IPS-NIHi11 (cell line): ENCODE measurements around the gene MEIS2.

Experiments used
- DNase-seq: peaks from one replicate; pipeline ENCODE4 v3.0.0; 2012; ENCODE audit warnings: mixed read lengths, low spot score

MEIS2 gene

DNA sequence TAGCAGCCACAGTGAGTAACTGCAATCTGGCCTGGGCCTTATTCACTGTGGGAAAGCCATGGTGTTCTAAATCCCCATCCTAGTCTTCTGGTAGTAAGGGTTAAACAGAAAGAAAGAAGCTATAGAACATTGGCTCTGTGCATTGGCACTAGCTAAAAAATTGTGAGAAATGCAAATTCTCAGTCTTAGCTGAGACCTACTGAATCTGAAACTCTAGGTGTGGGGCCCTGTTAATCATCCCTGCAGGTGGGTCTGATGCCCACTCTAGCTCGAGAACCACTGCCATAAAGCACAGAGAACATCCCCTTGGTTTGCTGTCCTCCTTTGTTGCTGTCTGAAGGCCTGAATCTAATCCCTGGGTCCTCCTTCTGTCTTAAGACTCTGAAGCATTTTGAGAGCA is 59.3 kb downstream of the MEIS2 start:
- DNase-seq, result no peak

DNA sequence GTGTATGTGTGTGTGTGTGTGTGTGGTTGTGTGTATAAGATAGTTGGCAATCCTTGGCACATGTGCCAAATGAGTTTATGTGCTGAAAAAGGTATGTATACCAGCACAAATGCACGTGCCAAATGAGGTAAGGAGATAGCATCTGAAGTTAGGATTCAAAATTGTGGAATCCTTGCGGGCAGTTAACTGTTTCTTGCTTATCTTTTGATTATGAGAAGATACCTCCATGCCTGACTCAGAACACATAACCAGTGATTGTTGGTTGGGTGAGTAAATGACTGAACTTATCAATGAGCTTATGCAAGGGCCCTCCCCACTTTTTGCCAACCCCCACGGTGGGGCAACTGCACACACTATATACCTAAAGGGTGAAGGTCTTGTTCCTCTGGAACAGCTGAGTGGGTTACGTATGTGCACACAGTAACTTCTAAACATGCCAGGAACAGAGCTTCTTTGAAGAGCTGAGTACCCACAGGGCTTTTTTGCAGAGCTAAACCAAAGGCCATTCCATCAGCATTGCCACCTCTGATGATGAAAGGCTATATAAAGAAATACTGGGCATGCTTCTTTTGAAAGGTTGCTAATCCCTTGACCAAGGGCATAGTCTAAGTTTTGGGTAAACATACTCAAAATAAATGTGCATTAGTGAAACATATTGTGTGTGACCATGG is 60.1 kb downstream of the MEIS2 start:
- no peak for DNase-seq

DNA sequence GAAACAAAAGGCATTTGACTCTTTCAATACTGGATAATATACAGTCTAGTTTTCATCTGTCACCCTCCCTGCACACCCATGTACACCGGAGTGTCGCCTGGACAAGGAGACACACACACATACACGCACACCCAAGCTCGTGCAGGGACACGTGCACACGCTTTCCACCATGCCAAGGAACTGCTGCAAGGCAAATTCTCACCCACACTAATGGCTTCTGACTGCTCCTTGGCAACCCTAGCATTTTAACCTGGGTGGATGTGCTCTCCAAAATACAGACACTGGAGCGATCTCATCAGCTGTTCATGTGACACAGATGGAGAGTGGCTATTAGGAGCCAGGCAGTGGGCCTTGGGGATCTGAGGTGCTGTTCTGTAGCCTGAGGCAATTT is 61.6 kb downstream of the MEIS2 start:
- no peak for DNase-seq

GRCh38 chr15:37037850-37038715 is 62.3 kb downstream of the MEIS2 start:
- no peak for DNase-seq

- no peak for DNase-seq
These were observed 63.2 kb downstream of the MEIS2 start for GRCh38 chr15:37037071-37037655.

DNA sequence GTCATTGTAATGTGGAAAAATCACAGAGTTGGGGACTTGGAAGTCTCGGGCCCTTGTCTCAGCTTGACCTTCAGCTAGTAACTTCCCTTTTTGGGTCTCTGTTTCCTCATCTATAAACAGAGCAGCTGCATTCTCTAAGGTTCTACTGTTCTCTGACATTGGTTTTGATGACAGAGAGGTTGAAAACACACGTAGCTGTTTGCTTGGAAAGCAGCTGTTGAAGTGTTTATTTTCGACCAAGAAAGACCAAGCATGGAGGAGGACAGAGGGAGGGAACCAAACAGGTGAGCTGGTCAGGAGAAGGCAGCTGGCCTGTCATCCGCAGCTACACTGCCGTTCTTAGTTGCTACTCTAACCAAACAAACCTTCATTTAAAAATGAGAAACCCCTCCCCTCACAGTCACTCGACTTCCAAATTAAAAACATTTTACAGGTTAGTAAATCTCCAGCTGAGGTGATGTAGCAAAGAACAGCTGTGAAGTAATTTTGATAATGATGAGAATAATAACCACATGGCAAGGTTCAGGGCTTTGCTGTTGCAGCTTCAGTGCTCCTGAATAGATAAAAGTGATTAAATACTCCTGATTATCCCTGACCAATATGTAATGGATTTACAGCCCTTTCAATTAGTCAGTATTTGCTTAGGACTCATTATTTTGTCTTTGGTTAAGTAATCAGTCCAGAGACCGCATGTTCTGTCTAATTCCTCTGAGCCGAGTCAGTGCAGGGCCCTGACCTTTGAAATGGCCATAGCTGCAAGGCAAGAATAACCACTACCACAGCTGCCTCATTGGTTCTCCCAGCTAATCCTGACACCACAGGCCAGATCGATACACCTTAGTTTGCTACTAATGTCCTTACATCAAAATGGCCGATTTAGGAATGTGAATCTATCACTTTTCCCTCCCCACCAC is 65.3 kb downstream of the MEIS2 start:
- no peak for DNase-seq

- DNase-seq, result no peak
These were observed 66.0 kb downstream of the MEIS2 start for GRCh38 chr15:37034392-37034791.

DNA sequence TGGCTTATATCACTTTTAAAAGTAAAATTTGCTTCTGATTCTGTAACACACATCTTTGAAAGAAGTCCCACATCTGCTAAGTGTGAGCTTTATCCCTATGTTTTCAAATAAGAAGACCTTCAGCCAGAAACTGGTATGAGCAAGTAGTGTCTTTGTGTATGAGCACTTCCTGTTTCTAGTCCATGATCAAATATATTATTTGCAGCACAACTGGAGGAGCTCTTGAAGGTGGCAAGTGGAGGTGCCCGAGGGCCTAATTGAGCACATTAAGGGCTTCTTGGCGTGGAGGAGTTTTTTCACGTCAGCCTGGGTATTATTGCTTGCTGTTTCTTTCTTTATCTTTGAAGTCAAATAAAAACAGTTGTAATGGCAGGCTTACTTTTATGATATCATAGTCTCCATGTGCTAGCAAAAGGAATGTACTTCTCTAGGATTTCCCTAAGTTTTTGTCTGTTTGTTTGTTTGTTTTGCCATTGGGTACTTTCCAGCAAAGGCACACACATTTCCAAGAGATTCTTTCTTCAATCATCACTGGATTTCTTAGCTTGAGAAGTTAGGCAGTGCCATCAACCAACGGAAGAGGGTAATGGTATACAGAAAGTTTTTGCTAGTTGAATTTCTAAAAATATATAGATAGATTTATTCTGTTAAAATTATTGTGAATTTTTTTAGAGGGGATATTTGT is 68.1 kb downstream of the MEIS2 start:
- DNase-seq, result no peak

- no peak for DNase-seq
These were observed 69.2 kb downstream of the MEIS2 start for GRCh38 chr15:37031198-37031597.

DNA sequence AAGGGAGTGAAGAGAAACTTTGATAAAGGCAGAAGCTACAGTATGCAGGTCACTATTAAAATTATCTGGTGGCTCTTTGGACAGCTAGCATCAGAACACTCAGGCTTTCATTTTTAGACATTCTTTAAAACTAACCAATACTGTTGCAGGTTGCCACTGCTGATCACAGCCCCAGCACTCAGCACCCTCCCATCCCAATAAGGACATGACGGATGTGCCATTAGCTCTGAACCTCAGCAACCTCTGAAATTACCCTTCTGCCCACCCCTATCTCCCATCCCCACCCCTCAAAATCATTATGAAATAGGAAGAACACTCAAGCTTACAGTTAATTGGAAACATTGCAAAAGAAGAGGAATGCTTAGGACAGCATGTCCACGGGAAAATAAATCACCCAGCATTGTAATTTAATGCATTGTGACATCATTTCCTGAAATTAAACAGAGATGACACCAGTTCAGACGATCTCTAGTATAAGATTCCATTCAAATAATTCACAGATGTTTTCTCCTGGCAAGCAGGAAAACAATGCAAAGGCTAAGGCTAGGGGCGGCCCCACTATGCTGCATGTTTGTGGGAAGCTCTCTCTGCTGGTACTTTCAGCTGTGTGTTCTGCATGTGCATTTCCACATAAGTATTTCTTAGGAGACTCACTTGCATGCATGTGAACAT is 71.6 kb downstream of the MEIS2 start:
- no peak for DNase-seq

GRCh38 chr15:37020852-37021251 is 79.5 kb downstream of the MEIS2 start:
- no peak for DNase-seq

GRCh38 chr15:37019479-37020433 is 80.6 kb downstream of the MEIS2 start:
- DNase-seq, result no peak

DNA sequence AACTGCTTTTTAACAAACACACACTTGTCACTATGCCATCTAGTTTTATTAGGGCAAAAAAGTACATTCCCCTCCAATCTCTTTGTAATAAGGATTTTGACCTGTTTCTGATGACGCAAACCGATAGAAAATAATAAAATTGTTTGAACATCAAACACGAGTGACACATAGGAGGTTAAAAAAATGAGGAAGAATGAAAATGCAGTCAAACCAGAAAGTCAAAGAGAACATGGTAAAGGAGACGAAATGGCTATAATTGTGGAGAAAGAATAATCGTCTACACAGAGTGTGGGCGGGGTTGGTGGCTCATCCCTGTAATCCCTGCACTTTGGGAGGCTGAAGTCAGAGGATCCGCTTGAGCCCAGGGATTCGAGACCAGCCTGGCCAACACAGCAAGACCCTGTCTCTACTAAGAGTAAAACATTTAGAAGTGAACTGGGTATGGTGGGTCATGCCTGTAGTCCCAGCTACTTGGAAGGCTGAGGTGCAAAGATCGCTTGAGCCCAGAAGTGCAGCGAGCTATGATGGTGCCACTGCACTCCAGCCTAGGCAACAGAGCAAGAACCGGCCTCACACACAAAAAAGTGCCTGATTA is 83.2 kb downstream of the MEIS2 start:
- DNase-seq, result no peak

GRCh38 chr15:37016231-37016630 is 84.1 kb downstream of the MEIS2 start:
- DNase-seq, result no peak

GRCh38 chr15:37015451-37015850 is 84.9 kb downstream of the MEIS2 start:
- DNase-seq, result no peak

DNA sequence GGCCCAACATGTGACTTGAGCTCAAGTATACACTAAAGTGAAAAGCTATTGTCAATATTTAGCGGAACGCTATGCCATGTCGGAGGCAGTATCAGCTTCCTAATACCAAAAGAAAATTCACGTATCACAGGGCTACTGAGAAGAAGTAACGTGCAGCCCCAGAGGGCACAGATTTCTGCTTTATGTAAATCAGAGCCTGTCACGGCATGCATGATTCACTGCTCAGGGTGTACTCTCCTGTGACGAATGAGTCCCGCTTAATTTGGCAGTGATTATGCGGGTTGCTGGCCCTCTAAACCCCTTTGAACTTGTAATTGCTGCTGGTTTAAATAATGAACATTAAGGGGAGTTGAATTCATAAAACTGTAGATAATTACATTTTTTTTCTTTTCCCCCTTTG is 85.3 kb downstream of the MEIS2 start:
- DNase-seq, result no peak

GRCh38 chr15:37014566-37014965 is 85.8 kb downstream of the MEIS2 start:
- no peak for DNase-seq

DNA sequence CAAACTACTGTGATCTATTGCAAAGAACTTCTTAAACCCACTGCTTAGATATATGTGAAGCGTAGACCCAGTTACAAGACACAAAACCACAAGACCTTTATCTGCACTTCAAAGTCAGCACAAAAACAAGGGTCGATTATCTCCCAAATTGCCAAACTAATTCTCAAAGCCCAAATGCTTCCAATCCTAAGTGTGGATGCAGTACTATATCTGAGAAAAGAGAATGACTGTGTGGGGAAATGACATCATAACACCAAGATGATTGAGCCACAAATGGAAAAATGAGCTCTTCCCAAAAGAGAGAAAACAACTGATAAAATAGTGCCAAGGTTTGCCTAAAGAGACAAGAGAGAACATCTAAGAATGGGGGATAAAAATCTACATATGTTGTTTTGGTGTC is 86.2 kb downstream of the MEIS2 start:
- no peak for DNase-seq

GRCh38 chr15:37010595-37010994 is 89.8 kb downstream of the MEIS2 start:
- DNase-seq, result no peak
